GM23338 (cell line): ENCODE measurements around the gene ZNF460. TPM values are rescaled to one million over a fixed set of nuclear protein-coding genes. Genes with fewer than 3 reads are reported as not detected.

Experiments used
- ATAC-seq: fragments of 200-7000 bp; cut with Tn5 transposase; 3 replicates; pipeline ENCODE4 v1.9.1; 2020
- DNase-seq: peaks from one replicate; pipeline ENCODE4 v3.0.0-alpha.2; 2015; ENCODE audit warnings: low spot score
- H2AFZ ChIP-seq: fragments of 200-600 bp; sonication (generic); 2 replicates; pipeline ENCODE4 v1.8.0; 2016; ENCODE audit warnings: antibody characterized with exemption, mild to moderate bottlenecking, moderate library complexity
- H3F3A ChIP-seq: fragments of 200-600 bp; sonication (generic); replicated peaks from 2 replicates; pipeline ENCODE4 v1.8.0; 2017; ENCODE audit warnings: antibody characterized with exemption, mixed run types, low read depth
- H3K27ac ChIP-seq: fragments of 200-600 bp; sonication (generic); 2 replicates; pipeline ENCODE4 v1.6.1; 2016; ENCODE audit warnings: low read depth
- H3K27me3 ChIP-seq: fragments of 200-600 bp; sonication (generic); 2 replicates; pipeline ENCODE4 v1.8.0; 2016; ENCODE audit warnings: mild to moderate bottlenecking, mixed run types, moderate library complexity; ENCODE audit not compliant: insufficient read depth
- H3K36me3 ChIP-seq: fragments of 200-600 bp; sonication (generic); 2 replicates; pipeline ENCODE4 v1.8.0; 2016; ENCODE audit warnings: mild to moderate bottlenecking; ENCODE audit not compliant: insufficient read depth
- H3K4me1 ChIP-seq: fragments of 200-600 bp; sonication (generic); 2 replicates; pipeline ENCODE4 v1.8.0; 2016; ENCODE audit warnings: mild to moderate bottlenecking, moderate library complexity; ENCODE audit not compliant: insufficient read depth
- H3K4me2 ChIP-seq: fragments of 200-600 bp; sonication (generic); 2 replicates; pipeline ENCODE4 v1.7.1; 2017; ENCODE audit warnings: mixed run types
- H3K4me3 ChIP-seq: fragments of 200-600 bp; sonication (generic); 2 replicates; pipeline ENCODE4 v1.6.1; 2016; ENCODE audit warnings: mixed run types
- H3K79me2 ChIP-seq: fragments of 200-600 bp; sonication (generic); replicated peaks from 2 replicates; pipeline ENCODE4 v1.8.0; 2017; ENCODE audit warnings: mild to moderate bottlenecking; ENCODE audit not compliant: insufficient read depth
- H3K9me2 ChIP-seq: fragments of 200-600 bp; sonication (generic); 2 replicates; pipeline ENCODE4 v1.8.0; 2017; ENCODE audit not compliant: insufficient read depth
- H4K20me1 ChIP-seq: fragments of 200-600 bp; sonication (generic); replicated peaks from 2 replicates; pipeline ENCODE4 v1.8.0; 2017; ENCODE audit warnings: mild to moderate bottlenecking; ENCODE audit not compliant: insufficient read depth
- H3K27ac Mint-ChIP-seq: 2 replicates; pipeline ENCODE4 v1.8.0; 2020; ENCODE audit warnings: inconsistent platforms, mild to moderate bottlenecking, moderate library complexity, mixed read lengths
- H3K27me3 Mint-ChIP-seq: 3 replicates; pipeline ENCODE4 v1.8.0; 2022; ENCODE audit warnings: low read depth, mild to moderate bottlenecking, moderate library complexity, mixed read lengths, inconsistent platforms; ENCODE audit not compliant: insufficient read depth, poor library complexity
- H3K36me3 Mint-ChIP-seq: 3 replicates; pipeline ENCODE4 v1.8.0; 2021; ENCODE audit warnings: low read depth, mild to moderate bottlenecking, inconsistent platforms, moderate library complexity, mixed read lengths
- H3K4me1 Mint-ChIP-seq: 3 replicates; pipeline ENCODE4 v1.8.0; 2020; ENCODE audit warnings: mild to moderate bottlenecking, inconsistent platforms, mixed read lengths
- H3K4me3 Mint-ChIP-seq: 3 replicates; pipeline ENCODE4 v1.8.0; 2021; ENCODE audit warnings: moderate library complexity, mild to moderate bottlenecking, inconsistent platforms, mixed read lengths
- H3K9me3 Mint-ChIP-seq: 3 replicates; pipeline ENCODE4 v1.8.0; 2020; ENCODE audit warnings: moderate library complexity, mild to moderate bottlenecking, inconsistent platforms, mixed read lengths
- CREB1 ChIP-seq: fragments of 250-450 bp; sonication (Bioruptor Pico); IDR thresholded peaks from 2 replicates; pipeline ENCODE4 v1.5.0; 2020; ENCODE audit warnings: low read depth, mild to moderate bottlenecking, moderate library complexity
- CTCF ChIP-seq, 2 experiments: fragments of 200-600 bp in 1 of 2; sonication (generic) in 1 of 2; conservative IDR thresholded peaks; 2 replicates each; pipeline versions ENCODE4 v1.5.1 to v1.6.1; 2016 to 2017; ENCODE audit warnings: antibody characterized with exemption in 2 of 2, low read depth in 2 of 2, mild to moderate bottlenecking in 2 of 2, moderate library complexity in 1 of 2
- EZH2 ChIP-seq: fragments of 200-600 bp; sonication (generic); IDR thresholded peaks from one replicate; pipeline ENCODE4 v1.8.0; 2017; ENCODE audit warnings: antibody characterized with exemption, mild to moderate bottlenecking, low read depth; ENCODE audit not compliant: unreplicated experiment
- EZH2phosphoT487 ChIP-seq: fragments of 200-600 bp; sonication (generic); IDR thresholded peaks from one replicate; pipeline ENCODE4 v1.8.1; 2018; ENCODE audit warnings: antibody characterized with exemption; ENCODE audit not compliant: unreplicated experiment
- JUNB ChIP-seq: IDR thresholded peaks from one replicate; pipeline ENCODE4 v1.6.1; 2016; ENCODE audit warnings: antibody characterized with exemption; ENCODE audit not compliant: unreplicated experiment
- NANOG ChIP-seq: IDR thresholded peaks from 2 replicates; pipeline ENCODE4 v1.6.1; 2016; ENCODE audit warnings: antibody characterized with exemption, borderline replicate concordance
- POLR2AphosphoS5 ChIP-seq: IDR thresholded peaks from 2 replicates; pipeline ENCODE4 v1.6.1; 2016; ENCODE audit warnings: antibody characterized with exemption, low read depth
- REST ChIP-seq: IDR thresholded peaks from one replicate; pipeline ENCODE4 v1.6.1; 2018; ENCODE audit warnings: antibody characterized with exemption; ENCODE audit not compliant: unreplicated experiment
- STAT1 ChIP-seq: IDR thresholded peaks from one replicate; pipeline ENCODE4 v1.6.1; 2016; ENCODE audit warnings: antibody characterized with exemption; ENCODE audit not compliant: unreplicated experiment
- ZNF114 ChIP-seq: fragments of 250-450 bp; sonication (Bioruptor Pico); IDR thresholded peaks from 2 replicates; pipeline ENCODE4 v1.5.0; 2020; ENCODE audit warnings: mild to moderate bottlenecking, moderate library complexity
- ZNF331 ChIP-seq: fragments of 250-450 bp; sonication (Bioruptor Pico); IDR thresholded peaks from 2 replicates; pipeline ENCODE4 v1.5.0; 2020; ENCODE audit warnings: low read depth, mild to moderate bottlenecking, moderate library complexity
- polyA plus RNA-seq: library from polyadenylated mRNA; unstranded; fragments of >200 nt; fragmentation: Nextera tagmentation; extraction: Ambion mirVana; gene quantifications from 2 replicates; pipeline ENCODE4 v1.2.1, GENCODE V29; 2016
- total RNA-seq: library from RNA; depleted of rRNA; stranded (reverse); fragments of >200 nt; shearing (Covaris generic); gene quantifications from 2 replicates; pipeline ENCODE4 v1.2.3, GENCODE V29; 2014
- TF ChIP-seq, protein P1 (sequence below): IDR thresholded peaks from 2 replicates; pipeline ENCODE4 v1.6.1; 2016; ENCODE audit warnings: antibody characterized with exemption
- TF ChIP-seq, protein P2 (sequence below): fragments of 250-450 bp; sonication (Bioruptor Pico); IDR thresholded peaks from 2 replicates; pipeline ENCODE4 v1.5.0; 2020; ENCODE audit warnings: mild to moderate bottlenecking, moderate library complexity

ZNF460 gene
- total and polyA plus RNA-seq, 2 experiments from 2014 or later = 3.4 to 81.7 TPM

- peaks cover 2% of the 10 kb centered on the region; the same call in 1 of the 2 replicates for H3F3A ChIP-seq
- H3K4me2 ChIP-seq = no peak overlapping the region
- no peak overlapping the region for H2AFZ ChIP-seq
- no peaks in the 10 kb centered on the region for H3K9me3 Mint-ChIP-seq
- peaks cover 3% of the 10 kb centered on the region for H3K27me3 Mint-ChIP-seq
- peaks cover 10% of the 10 kb centered on the region for H3K4me1 ChIP-seq
- ATAC-seq (no peak), DNase-seq (no peak)
- H3K36me3 Mint-ChIP-seq = peaks cover 62% of the 10 kb centered on the region
- peaks cover 7% of the 10 kb centered on the region; the same call in 2 of the 3 replicates for H3K4me1 Mint-ChIP-seq
- no peak overlapping the region for H3K4me3 Mint-ChIP-seq
- H3K36me3 ChIP-seq = peaks cover 12% of the 10 kb centered on the region
- no peak overlapping the region for H3K27ac ChIP-seq
- H3K27me3 ChIP-seq = no peaks in the 10 kb centered on the region
- no peak overlapping the region for H3K27ac Mint-ChIP-seq
- no peak for TF ChIP-seq EZH2phosphoT487
- TF ChIP-seq CREB1 = no peak
- TF ChIP-seq, protein P1, sequence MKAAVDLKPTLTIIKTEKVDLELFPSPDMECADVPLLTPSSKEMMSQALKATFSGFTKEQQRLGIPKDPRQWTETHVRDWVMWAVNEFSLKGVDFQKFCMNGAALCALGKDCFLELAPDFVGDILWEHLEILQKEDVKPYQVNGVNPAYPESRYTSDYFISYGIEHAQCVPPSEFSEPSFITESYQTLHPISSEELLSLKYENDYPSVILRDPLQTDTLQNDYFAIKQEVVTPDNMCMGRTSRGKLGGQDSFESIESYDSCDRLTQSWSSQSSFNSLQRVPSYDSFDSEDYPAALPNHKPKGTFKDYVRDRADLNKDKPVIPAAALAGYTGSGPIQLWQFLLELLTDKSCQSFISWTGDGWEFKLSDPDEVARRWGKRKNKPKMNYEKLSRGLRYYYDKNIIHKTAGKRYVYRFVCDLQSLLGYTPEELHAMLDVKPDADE = no peak
- no peak for TF ChIP-seq NANOG
- TF ChIP-seq JUNB = no peak
- TF ChIP-seq, protein P2, sequence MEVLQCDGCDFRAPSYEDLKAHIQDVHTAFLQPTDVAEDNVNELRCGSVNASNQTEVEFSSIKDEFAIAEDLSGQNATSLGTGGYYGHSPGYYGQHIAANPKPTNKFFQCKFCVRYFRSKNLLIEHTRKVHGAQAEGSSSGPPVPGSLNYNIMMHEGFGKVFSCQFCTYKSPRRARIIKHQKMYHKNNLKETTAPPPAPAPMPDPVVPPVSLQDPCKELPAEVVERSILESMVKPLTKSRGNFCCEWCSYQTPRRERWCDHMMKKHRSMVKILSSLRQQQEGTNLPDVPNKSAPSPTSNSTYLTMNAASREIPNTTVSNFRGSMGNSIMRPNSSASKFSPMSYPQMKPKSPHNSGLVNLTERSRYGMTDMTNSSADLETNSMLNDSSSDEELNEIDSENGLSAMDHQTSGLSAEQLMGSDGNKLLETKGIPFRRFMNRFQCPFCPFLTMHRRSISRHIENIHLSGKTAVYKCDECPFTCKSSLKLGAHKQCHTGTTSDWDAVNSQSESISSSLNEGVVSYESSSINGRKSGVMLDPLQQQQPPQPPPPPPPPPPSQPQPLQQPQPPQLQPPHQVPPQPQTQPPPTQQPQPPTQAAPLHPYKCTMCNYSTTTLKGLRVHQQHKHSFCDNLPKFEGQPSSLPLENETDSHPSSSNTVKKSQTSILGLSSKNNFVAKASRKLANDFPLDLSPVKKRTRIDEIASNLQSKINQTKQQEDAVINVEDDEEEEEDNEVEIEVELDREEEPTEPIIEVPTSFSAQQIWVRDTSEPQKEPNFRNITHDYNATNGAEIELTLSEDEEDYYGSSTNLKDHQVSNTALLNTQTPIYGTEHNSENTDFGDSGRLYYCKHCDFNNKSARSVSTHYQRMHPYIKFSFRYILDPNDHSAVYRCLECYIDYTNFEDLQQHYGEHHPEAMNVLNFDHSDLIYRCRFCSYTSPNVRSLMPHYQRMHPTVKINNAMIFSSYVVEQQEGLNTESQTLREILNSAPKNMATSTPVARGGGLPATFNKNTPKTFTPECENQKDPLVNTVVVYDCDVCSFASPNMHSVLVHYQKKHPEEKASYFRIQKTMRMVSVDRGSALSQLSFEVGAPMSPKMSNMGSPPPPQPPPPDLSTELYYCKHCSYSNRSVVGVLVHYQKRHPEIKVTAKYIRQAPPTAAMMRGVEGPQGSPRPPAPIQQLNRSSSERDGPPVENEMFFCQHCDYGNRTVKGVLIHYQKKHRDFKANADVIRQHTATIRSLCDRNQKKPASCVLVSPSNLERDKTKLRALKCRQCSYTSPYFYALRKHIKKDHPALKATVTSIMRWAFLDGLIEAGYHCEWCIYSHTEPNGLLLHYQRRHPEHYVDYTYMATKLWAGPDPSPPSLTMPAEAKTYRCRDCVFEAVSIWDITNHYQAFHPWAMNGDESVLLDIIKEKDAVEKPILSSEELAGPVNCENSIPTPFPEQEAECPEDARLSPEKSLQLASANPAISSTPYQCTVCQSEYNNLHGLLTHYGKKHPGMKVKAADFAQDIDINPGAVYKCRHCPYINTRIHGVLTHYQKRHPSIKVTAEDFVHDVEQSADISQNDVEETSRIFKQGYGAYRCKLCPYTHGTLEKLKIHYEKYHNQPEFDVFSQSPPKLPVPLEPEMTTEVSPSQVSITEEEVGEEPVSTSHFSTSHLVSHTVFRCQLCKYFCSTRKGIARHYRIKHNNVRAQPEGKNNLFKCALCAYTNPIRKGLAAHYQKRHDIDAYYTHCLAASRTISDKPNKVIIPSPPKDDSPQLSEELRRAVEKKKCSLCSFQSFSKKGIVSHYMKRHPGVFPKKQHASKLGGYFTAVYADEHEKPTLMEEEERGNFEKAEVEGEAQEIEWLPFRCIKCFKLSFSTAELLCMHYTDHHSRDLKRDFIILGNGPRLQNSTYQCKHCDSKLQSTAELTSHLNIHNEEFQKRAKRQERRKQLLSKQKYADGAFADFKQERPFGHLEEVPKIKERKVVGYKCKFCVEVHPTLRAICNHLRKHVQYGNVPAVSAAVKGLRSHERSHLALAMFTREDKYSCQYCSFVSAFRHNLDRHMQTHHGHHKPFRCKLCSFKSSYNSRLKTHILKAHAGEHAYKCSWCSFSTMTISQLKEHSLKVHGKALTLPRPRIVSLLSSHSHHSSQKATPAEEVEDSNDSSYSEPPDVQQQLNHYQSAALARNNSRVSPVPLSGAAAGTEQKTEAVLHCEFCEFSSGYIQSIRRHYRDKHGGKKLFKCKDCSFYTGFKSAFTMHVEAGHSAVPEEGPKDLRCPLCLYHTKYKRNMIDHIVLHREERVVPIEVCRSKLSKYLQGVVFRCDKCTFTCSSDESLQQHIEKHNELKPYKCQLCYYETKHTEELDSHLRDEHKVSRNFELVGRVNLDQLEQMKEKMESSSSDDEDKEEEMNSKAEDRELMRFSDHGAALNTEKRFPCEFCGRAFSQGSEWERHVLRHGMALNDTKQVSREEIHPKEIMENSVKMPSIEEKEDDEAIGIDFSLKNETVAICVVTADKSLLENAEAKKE (CRISPR knock-in tag) = no peak
- no peak for TF ChIP-seq STAT1
- no peak for TF ChIP-seq EZH2
- no peak for TF ChIP-seq POLR2AphosphoS5
- no peak for TF ChIP-seq ZNF114 (CRISPR knock-in tag)
- no peak for TF ChIP-seq CTCF (conservative IDR thresholded peaks at IDR 0.05; ENCODE audit: low read depth in 2 of 2)
- TF ChIP-seq ZNF331 (CRISPR knock-in tag) = no peak
- TF ChIP-seq REST = no peak
- H3K9me2 ChIP-seq = no peaks in the 10 kb centered on the region
- peaks cover 30% of the 10 kb centered on the region for H3K79me2 ChIP-seq
- H3K4me3 ChIP-seq = no peak overlapping the region
- H4K20me1 ChIP-seq = 0 out of 2 replicates have a peak, but pooled peaks cover 3% of the 10 kb centered on the region
Measured at GRCh38 chr19:57324992-57325391, 44.7 kb downstream of the ZNF460 start.
